IMR-90 (cell line): Measurements from ENCODE around the gene FABP7. TPM values are rescaled to one million over a fixed set of nuclear protein-coding genes. Genes with fewer than 3 reads are reported as not detected.

Experiments
- ATAC-seq: fragments of 200-7000 bp; cut with Tn5 transposase; 2 replicates; pipeline ENCODE4 v1.9.1; 2020; ENCODE audit warnings: low read depth, mild to moderate bottlenecking, moderate library complexity
- BruUV-seq: library from RNA; stranded (reverse); fragments of 400-500 nt; replicated peaks from 2 replicates; lab custom pipeline; 2021; lab: Mats Ljungman, UMichigan
- CTCF ChIA-PET: fragments of 300-600 bp; formaldehyde crosslinking; extraction: SDS; loops from one replicate; lab custom pipeline; 2021; ENCODE audit warnings: antibody characterized with exemption; lab: Yijun Ruan, JAX
- POLR2A ChIA-PET: fragments of 300-600 bp; sonication (Branson Sonifier 250); formaldehyde crosslinking; loops from one replicate; lab custom pipeline; 2022; ENCODE audit warnings: antibody characterized with exemption; ENCODE audit not compliant: unreplicated experiment; lab: Charles Lee
- DNase-seq: peaks from one replicate; pipeline ENCODE4 v3.0.0; 2013
- H2AFZ ChIP-seq: replicated peaks from 2 replicates; pipeline ENCODE3; 2013; ENCODE audit warnings: low read length, mild to moderate bottlenecking; ENCODE audit not compliant: poor library complexity
- H2AK5ac ChIP-seq: 2 replicates; pipeline ENCODE4 v1.6.1; 2013; ENCODE audit warnings: low read depth, low read length, inconsistent platforms
- H2AK9ac ChIP-seq: replicated peaks from 2 replicates; pipeline ENCODE3; 2013; ENCODE audit warnings: mild to moderate bottlenecking, low read depth, low read length, moderate library complexity; ENCODE audit not compliant: poor library complexity
- H2BK120ac ChIP-seq: 2 replicates; pipeline ENCODE4 v1.6.1; 2013; ENCODE audit warnings: low read depth, low read length, inconsistent platforms
- H2BK15ac ChIP-seq: 3 replicates; pipeline ENCODE4 v1.6.1; 2013; ENCODE audit warnings: low read depth, low read length, inconsistent platforms
- H2BK20ac ChIP-seq: 2 replicates; pipeline ENCODE4 v1.6.1; 2013; ENCODE audit warnings: low read depth, mild to moderate bottlenecking, inconsistent platforms, low read length, moderate library complexity
- H2BK5ac ChIP-seq: 2 replicates; pipeline ENCODE4 v1.6.1; 2013; ENCODE audit warnings: mild to moderate bottlenecking, low read depth, low read length, inconsistent platforms; ENCODE audit not compliant: poor library complexity, severe bottlenecking
- H3K14ac ChIP-seq: replicated peaks from 2 replicates; pipeline ENCODE4 v1.6.1; 2013; ENCODE audit warnings: low read depth, low read length, inconsistent platforms
- H3K18ac ChIP-seq: 2 replicates; pipeline ENCODE4 v1.6.1; 2013; ENCODE audit warnings: low read depth, low read length, control low read depth
- H3K23ac ChIP-seq: 2 replicates; pipeline ENCODE4 v1.6.1; 2013; ENCODE audit warnings: low read depth, low read length, inconsistent platforms
- H3K27ac ChIP-seq: 2 replicates; pipeline ENCODE4 v1.5.1; 2013; ENCODE audit warnings: mild to moderate bottlenecking, control low read depth, low read length; ENCODE audit not compliant: insufficient read depth
- H3K27me3 ChIP-seq: 2 replicates; pipeline ENCODE4 v1.6.1; 2013; ENCODE audit warnings: low read length; ENCODE audit not compliant: control insufficient read depth, insufficient read depth
- H3K36me3 ChIP-seq: 2 replicates; pipeline ENCODE4 v1.6.1; 2013; ENCODE audit warnings: low read length, mixed read lengths; ENCODE audit not compliant: control insufficient read depth, insufficient read depth
- H3K4ac ChIP-seq: 2 replicates; pipeline ENCODE4 v1.6.1; 2013; ENCODE audit warnings: low read depth, low read length, inconsistent platforms
- H3K4me1 ChIP-seq: 2 replicates; pipeline ENCODE4 v1.6.1; 2013; ENCODE audit warnings: low read length, mixed read lengths; ENCODE audit not compliant: control insufficient read depth, insufficient read depth
- H3K4me2 ChIP-seq: 2 replicates; pipeline ENCODE4 v1.6.1; 2013; ENCODE audit warnings: low read depth, mild to moderate bottlenecking, control low read depth, low read length, moderate library complexity
- H3K4me3 ChIP-seq: 2 replicates; pipeline ENCODE4 v1.5.1; 2013; ENCODE audit warnings: low read depth, mild to moderate bottlenecking, control low read depth, low read length, moderate library complexity; ENCODE audit not compliant: insufficient read depth
- H3K56ac ChIP-seq: 2 replicates; pipeline ENCODE4 v1.6.1; 2013; ENCODE audit warnings: low read length, inconsistent platforms; ENCODE audit not compliant: insufficient read depth; ENCODE audit errors: extremely low read depth
- H3K79me1 ChIP-seq, 2 experiments: 2 replicates each; pipeline ENCODE4 v1.6.1; 2013; ENCODE audit warnings: low read length in 2 of 2, inconsistent platforms in 1 of 2, low read depth in 1 of 2
- H3K9ac ChIP-seq: 2 replicates; pipeline ENCODE4 v1.6.1; 2013; ENCODE audit warnings: low read depth, low read length, control low read depth
- H3K9me1 ChIP-seq: 2 replicates; pipeline ENCODE4 v1.6.1; 2013; ENCODE audit warnings: low read length, inconsistent platforms; ENCODE audit not compliant: insufficient read depth
- H3K9me3 ChIP-seq: 2 replicates; pipeline ENCODE4 v1.6.1; 2013; ENCODE audit warnings: low read length; ENCODE audit not compliant: control insufficient read depth, insufficient read depth
- H4K20me1 ChIP-seq: 2 replicates; pipeline ENCODE4 v1.6.1; 2013; ENCODE audit warnings: low read length, inconsistent platforms; ENCODE audit not compliant: insufficient read depth
- H4K5ac ChIP-seq: 2 replicates; pipeline ENCODE4 v1.6.1; 2013; ENCODE audit warnings: mild to moderate bottlenecking, low read depth, low read length, control low read depth
- H4K8ac ChIP-seq, 2 experiments: 2 replicates each; pipeline ENCODE4 v1.6.1; 2013; ENCODE audit warnings: low read depth in 2 of 2, low read length in 2 of 2, control low read depth in 1 of 2, inconsistent platforms in 1 of 2
- H4K91ac ChIP-seq: 2 replicates; pipeline ENCODE4 v1.6.1; 2013; ENCODE audit warnings: low read depth, low read length, inconsistent platforms; ENCODE audit not compliant: insufficient read depth
- CTCF ChIP-seq: conservative IDR thresholded peaks from 2 replicates; pipeline ENCODE4 v1.5.1; 2012; ENCODE audit warnings: mild to moderate bottlenecking, low read depth, low read length, improper control_type of control experiment
- NFE2L2 ChIP-seq: fragments of 150-350 bp; IDR thresholded peaks from 2 replicates; pipeline ENCODE4 v1.6.1; 2016; ENCODE audit warnings: low read depth, mild to moderate bottlenecking, low read length
- RCOR1 ChIP-seq: IDR thresholded peaks from 2 replicates; pipeline ENCODE4 v1.6.1; 2012; ENCODE audit warnings: mild to moderate bottlenecking, low read length, improper control_type of control experiment; ENCODE audit not compliant: insufficient replicate concordance
- SMC3 ChIP-seq: fragments of 150-350 bp; IDR thresholded peaks from 2 replicates; pipeline ENCODE4 v1.6.1; 2016; ENCODE audit warnings: low read depth, mild to moderate bottlenecking, antibody characterized with exemption, low read length, moderate library complexity
- WGBS, 2 experiments: methylation state at CpG; one replicate each; pipeline versions ENCODE4 v1.1.5 to v1.1.7; 2013; ENCODE audit warnings: missing lambda C conversion rate in 2 of 2; ENCODE audit not compliant: insufficient read length in 1 of 2; ENCODE audit errors: extremely low coverage in 2 of 2; 5-methylcytosine and 5-hydroxymethylcytosine counted together
- dilution Hi-C: fragments of 300-500 bp; cut with HindIII; formaldehyde crosslinking; loops from one replicate; pipeline ENCODE4 v1.14.3; 2018; ENCODE audit warnings: low sequenced_read_pairs; ENCODE audit not compliant: unreplicated experiment
- in situ Hi-C: fragments of 300-500 bp; cut with MboI; formaldehyde crosslinking; loops from 3 replicates; pipeline ENCODE4 v1.14.3; 2019; ENCODE audit warnings: low sequenced_read_pairs, inconsistent platforms, mixed read lengths
- intact Hi-C: fragments of 100-400 bp; cut with micrococcal nuclease; formaldehyde crosslinking; loops from 2 replicates; pipeline ENCODE4 v1.10.0; 2022
- polyA plus RNA-seq, 3 experiments: library from polyadenylated mRNA; depleted of rRNA; stranded (reverse); fragments of >200 nt; gene quantifications; 2 replicates each; pipeline ENCODE4 v1.2.3, GENCODE V29; 2012; ENCODE audit warnings: low replicate concordance in 1 of 3
- total RNA-seq: library from RNA; depleted of rRNA; stranded (reverse); fragments of >200 nt; gene quantifications from 2 replicates; pipeline ENCODE4 v1.2.3, GENCODE V29; 2012

FABP7 gene
- total and polyA plus RNA-seq, 2 of the 4 experiments (the other 2 are of a cell fraction): not detected

GRCh38 chr6:122733259-122733658 is 46.3 kb upstream of the FABP7 start:
- Histone ChIP-seq H2AK5ac (no peak overlapping the region), H2BK20ac (no peak overlapping the region), H4K20me1 (no peaks in the 10 kb centered on the region), H2BK15ac (no peak overlapping the region), H3K9me1 (no peaks in the 10 kb centered on the region), H3K79me1 (no peaks in the 10 kb centered on the region), H2AK9ac (no peak overlapping the region), H3K18ac (no peak overlapping the region), H3K4ac (no peak overlapping the region), H3K23ac (no peak overlapping the region), H2BK5ac (no peak overlapping the region), H2AFZ (no peak overlapping the region), H4K91ac (no peak overlapping the region), H3K4me1 (peaks cover 2% of the 10 kb centered on the region; the same call in 1 of the 2 replicates), H2BK120ac (no peak overlapping the region), H3K27ac (no peak overlapping the region), H3K27me3 (peaks cover 9% of the 10 kb centered on the region), H3K36me3 (no peaks in the 10 kb centered on the region), H3K14ac (no peak overlapping the region), H4K8ac (no peak overlapping the region), H3K9ac (no peak overlapping the region), H3K56ac (no peak overlapping the region), H3K9me3 (no peaks in the 10 kb centered on the region), H3K4me3 (no peak overlapping the region), H4K5ac (no peak overlapping the region), H3K4me2 (no peak overlapping the region)
- CTCF ChIA-PET: interaction anchor here (5.3 kb wide), 1 partner anchor 106 kb away, joined by 53 read pairs; no protein-coding TSS in a partner anchor
- DNase-seq (no peak), ATAC-seq (no peak)
- TF ChIP-seq CTCF (no peak), SMC3 (no peak), NFE2L2 (no peak), RCOR1 (no peak)
- intact Hi-C loops (loop anchor here (10.0 kb wide), 1 partner anchor 682 kb away; no protein-coding TSS in a partner anchor), dilution Hi-C loops (no loop called here), in situ Hi-C loops (no loop called here)
- POLR2A ChIA-PET: no interaction called here
- BruUV-seq: no TSS peak
- WGBS, 2 experiments: no CpG with 5 or more reads among the region's 4 CpGs
